ENCODE results near the gene PTGFRN.

Gene PTGFRN

GRCh38 chr1:116944613-116945012 lies 34.9 kb downstream of the PTGFRN start:
- no peak for DNase-seq (ENCODE audit: low read depth)

GRCh38 chr1:116945421-116945820 lies 35.7 kb downstream of the PTGFRN start:
- no peak for DNase-seq (ENCODE audit: low read depth)

- no peak for DNase-seq (ENCODE audit: low read depth)
Observed at GRCh38 chr1:116945996-116946395, 36.3 kb downstream of the PTGFRN start.

GRCh38 chr1:116947092-116947860 lies 37.6 kb downstream of the PTGFRN start:
- DNase-seq (ENCODE audit: low read depth), result no peak

GRCh38 chr1:116948046-116948445 lies 38.3 kb downstream of the PTGFRN start:
- no peak for DNase-seq (ENCODE audit: low read depth)

GRCh38 chr1:116948642-116949041 lies 38.9 kb downstream of the PTGFRN start:
- DNase-seq (ENCODE audit: low read depth), result no peak

GRCh38 chr1:116949213-116949985 lies 39.7 kb downstream of the PTGFRN start:
- no peak for DNase-seq (ENCODE audit: low read depth)

DNA sequence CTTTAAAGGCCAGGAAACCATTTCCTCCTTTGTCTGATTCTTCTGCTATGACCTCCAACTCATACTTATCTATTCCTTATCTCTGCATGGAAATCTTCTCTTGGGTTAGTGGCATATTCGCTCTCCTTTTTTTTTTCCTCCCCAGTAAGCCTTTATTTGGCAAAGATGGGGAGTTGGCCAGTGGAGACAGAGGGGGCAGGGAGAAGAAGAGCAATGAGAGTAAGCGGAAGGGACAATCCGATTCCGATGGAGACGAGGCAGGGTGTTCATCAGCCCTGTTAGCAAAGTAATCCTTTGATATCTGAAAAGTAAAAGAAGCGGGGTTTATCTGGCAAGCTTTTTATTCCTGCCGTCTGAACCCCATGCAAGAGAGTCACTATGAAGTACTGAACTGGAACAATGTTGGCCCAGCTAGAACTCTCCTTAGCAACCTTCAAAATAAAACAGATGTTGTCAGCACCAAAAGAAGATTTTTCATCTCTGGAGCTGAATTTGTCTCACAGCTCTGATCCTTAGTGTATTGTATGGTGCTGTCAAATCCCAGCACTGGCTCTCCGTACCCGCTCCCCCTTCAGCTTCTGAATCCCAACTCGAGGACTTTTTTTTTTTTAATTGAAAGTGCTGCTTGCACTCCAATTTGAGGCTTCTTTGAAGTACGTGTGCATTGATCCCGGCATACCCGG lies 40.9 kb downstream of the PTGFRN start:
- DNase-seq (ENCODE audit: low read depth), result no peak

GRCh38 chr1:116951200-116951935 lies 41.7 kb downstream of the PTGFRN start:
- DNase-seq (ENCODE audit: low read depth), result no peak

- no peak for DNase-seq (ENCODE audit: low read depth)
Observed at GRCh38 chr1:116952738-116953275, 43.1 kb downstream of the PTGFRN start.

DNA sequence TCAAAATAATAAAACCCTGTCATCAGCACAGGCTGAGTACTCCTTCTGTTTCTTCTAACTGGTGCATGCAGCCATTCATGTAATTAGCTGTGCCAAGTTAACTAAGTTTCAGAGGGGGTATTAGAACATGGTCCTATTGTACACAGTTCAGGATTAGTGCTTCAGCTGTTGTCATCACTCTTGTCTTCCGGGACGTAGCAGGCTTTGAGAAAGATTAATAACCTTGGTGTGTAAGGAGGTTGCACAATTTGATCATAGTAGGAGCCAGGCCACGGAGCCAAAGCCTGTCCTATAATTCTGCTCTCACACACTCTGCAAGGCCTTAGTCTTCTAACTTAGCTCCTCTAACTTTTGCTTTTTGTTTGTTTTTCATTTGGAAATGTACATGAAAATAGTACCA lies 44.7 kb downstream of the PTGFRN start:
- DNase-seq (ENCODE audit: low read depth), result no peak

DNA sequence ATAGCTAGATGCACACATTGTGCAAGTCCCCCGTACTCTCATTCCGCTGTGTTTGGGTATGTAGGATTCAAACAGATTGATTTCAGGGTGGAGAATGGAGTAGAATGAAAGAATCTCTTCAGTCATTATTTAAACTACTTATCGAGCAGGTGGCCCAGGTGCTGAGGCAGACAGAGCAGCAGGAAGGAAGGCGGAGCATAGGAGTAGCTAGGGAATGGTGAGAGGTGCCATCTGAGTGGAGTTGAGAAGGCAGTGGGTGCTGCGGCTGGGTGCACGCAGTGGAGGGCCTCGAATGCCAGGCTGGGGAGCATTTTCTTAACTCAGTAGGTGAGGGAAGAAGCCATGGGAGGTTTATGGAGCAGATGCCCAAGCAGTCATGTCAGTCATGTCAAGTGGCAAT lies 46.7 kb downstream of the PTGFRN start:
- DNase-seq (ENCODE audit: low read depth), result no peak

DNA sequence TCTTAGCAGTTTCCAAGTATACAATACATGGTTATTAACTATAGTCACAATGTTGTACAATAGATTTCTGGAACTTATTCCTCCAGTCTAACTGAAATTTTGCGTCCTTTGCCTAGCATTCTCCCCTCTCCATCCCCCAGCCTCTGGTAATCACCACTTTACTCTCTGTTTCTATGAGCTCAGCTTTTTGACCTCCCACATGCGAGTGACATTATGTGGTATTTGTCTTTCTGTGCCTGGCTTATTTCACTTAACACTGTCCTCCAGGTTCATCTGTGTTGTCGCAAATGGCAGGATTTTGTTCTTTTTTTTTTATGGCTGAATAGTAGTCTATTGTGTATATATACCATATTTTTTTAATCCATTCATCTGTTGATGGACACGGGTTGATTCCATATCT lies 47.9 kb downstream of the PTGFRN start:
- no peak for DNase-seq (ENCODE audit: low read depth)

DNA sequence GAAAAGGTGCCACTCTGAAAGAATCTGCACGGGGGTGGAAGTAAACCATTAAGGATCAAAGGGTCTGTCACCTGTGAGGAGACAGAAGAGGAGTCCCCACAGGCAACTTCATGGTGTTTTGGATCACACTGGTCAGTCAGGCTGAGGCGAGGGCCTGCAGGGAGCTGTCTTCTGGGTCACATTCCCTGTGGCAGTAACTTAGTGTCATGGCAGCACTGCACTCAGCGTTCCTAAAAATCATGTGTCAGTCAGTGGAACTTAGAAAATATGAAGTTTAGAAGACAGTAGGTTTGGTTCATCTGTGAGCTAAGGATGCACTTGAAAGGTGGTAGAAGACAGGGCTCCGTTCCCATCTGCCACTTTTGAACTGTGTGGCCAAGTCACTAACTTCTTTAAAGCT lies 48.4 kb downstream of the PTGFRN start:
- no peak for DNase-seq (ENCODE audit: low read depth)

DNA sequence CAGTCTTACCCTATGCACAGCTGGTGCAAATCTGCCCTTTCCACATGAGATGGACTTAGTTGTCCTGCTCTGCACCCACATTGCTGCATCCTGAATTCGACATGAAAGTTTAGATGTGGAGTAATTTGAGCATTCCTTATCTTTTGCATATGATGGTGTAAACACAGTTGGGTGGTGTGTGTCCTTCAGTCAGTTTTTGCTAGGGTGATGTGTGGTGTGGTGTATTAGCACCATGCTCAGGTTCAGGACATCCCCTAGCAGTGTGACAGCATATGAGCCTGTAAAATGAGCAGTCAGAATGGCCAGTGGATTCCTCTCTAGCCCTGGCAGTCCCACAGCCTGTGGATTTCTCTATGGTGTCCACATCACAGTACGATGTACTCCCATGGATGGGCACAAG lies 49.3 kb downstream of the PTGFRN start:
- no peak for DNase-seq (ENCODE audit: low read depth)

DNA sequence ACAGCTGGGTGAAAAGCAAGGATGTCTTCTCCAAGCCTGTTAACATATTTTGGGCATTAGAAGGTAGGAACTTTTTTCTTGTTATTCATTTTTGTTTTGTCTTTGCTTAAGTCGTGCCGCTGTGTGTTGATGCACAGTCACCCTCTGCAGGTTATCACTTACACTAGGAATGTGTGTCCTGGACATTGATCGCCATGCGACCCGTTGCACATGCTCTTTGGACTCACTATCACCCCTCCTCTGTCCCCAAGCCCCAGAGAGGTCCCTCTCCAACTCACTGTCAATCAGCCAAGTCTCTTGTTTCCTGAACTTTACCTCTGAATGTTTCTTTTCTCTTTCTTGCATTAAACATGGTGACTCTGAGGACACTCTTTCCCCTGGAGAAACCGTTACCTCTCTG lies 51.9 kb downstream of the PTGFRN start:
- DNase-seq (ENCODE audit: low read depth), result no peak

- no peak for DNase-seq (ENCODE audit: low read depth)
Observed at GRCh38 chr1:116962987-116963639, 53.4 kb downstream of the PTGFRN start.

- DNase-seq (ENCODE audit: low read depth), result no peak
Observed at GRCh38 chr1:116966791-116967190, 57.1 kb downstream of the PTGFRN start.

GRCh38 chr1:116968724-116969123 lies 59.0 kb downstream of the PTGFRN start:
- DNase-seq (ENCODE audit: low read depth), result no peak

- DNase-seq (ENCODE audit: low read depth), result no peak
Observed at GRCh38 chr1:116971258-116971860, 61.6 kb downstream of the PTGFRN start.

Data from activated T-helper 1 cell treated with Interleukin-2 at 50 U/mL for 16 hours (primary cell).